HCT116 (cell line): Measurements from ENCODE around the gene MKNK1. TPM values are rescaled to one million over a fixed set of nuclear protein-coding genes. Genes with fewer than 3 reads are reported as not detected.

Experiments used
- ATAC-seq: fragments of 200-7000 bp; cut with Tn5 transposase; 2 replicates; pipeline ENCODE4 v1.9.1; 2020; ENCODE audit warnings: mild to moderate bottlenecking, moderate library complexity
- BruUV-seq: library from RNA; stranded (reverse); fragments of 400-500 nt; replicated peaks from 2 replicates; lab custom pipeline; 2021; lab: Mats Ljungman, UMichigan
- CTCF ChIA-PET: fragments of 300-600 bp; sonication (Branson Sonifier 250); formaldehyde crosslinking; loops from one replicate; lab custom pipeline; 2021; ENCODE audit warnings: antibody characterized with exemption; lab: Charles Lee
- POLR2A ChIA-PET: fragments of 300-600, 350-600 bp; sonication (Branson Sonifier 250); formaldehyde crosslinking; loops from one replicate; lab custom pipeline; 2021; ENCODE audit warnings: antibody characterized with exemption; lab: Charles Lee
- RAD21 ChIA-PET, 2 experiments: fragments of 300-600 bp; sonication (Branson Sonifier 250); formaldehyde crosslinking; loops; one replicate each; lab custom pipeline; 2023; ENCODE audit warnings: low total read pairs in 2 of 2; ENCODE audit not compliant: uncharacterized antibody in 2 of 2, unreplicated experiment in 2 of 2, low non-redundant PET in 1 of 2; lab: Charles Lee
- DNase-seq: peaks from one replicate; pipeline ENCODE4 v3.0.0-alpha.2; 2010; ENCODE audit warnings: low read depth, low spot score
- H2AFZ ChIP-seq: fragments of 200-600 bp; shearing (Covaris generic), sonication (generic); 2 replicates; pipeline ENCODE4 v1.6.1; 2017; ENCODE audit warnings: low read depth, mixed run types, mixed read lengths, antibody characterized with exemption, low read length; ENCODE audit not compliant: poor library complexity, severe bottlenecking
- H3K27ac ChIP-seq: 2 replicates; pipeline ENCODE4 v1.5.1; 2012; ENCODE audit warnings: low read depth, low read length
- H3K27me3 ChIP-seq: fragments of 200-600 bp; sonication (generic); 2 replicates; pipeline ENCODE4 v1.6.1; 2016; ENCODE audit warnings: mixed run types, low read length, mixed read lengths; ENCODE audit not compliant: insufficient read depth
- H3K36me3 ChIP-seq, 2 experiments: fragments of 200-500 bp in 1 of 2; fragments of 200-600 bp in 1 of 2; sonication (Bioruptor generic) in 1 of 2; sonication (generic) in 1 of 2; 2 replicates each; pipeline versions ENCODE4 v1.5.1 to v1.6.1; 2014 to 2016; ENCODE audit warnings: low read length in 2 of 2, inconsistent platforms in 1 of 2, mixed read lengths in 1 of 2, mixed run types in 1 of 2; ENCODE audit not compliant: insufficient read depth in 2 of 2, control insufficient read depth in 1 of 2
- H3K4me1 ChIP-seq, 2 experiments: fragments of 200-600 bp in 1 of 2; sonication (generic) in 1 of 2; 2 replicates each; pipeline versions ENCODE4 v1.5.1 to v1.6.1; 2012 to 2017; ENCODE audit warnings: low read length in 2 of 2, inconsistent platforms in 1 of 2, mild to moderate bottlenecking in 1 of 2, mixed read lengths in 1 of 2, mixed run types in 1 of 2, moderate library complexity in 1 of 2; ENCODE audit not compliant: insufficient read depth in 2 of 2, control insufficient read depth in 1 of 2
- H3K4me2 ChIP-seq: fragments of 200-600 bp; sonication (generic); 2 replicates; pipeline ENCODE4 v1.6.1; 2017; ENCODE audit warnings: mixed run types, low read length, mixed read lengths
- H3K4me3 ChIP-seq, 2 experiments: fragments of 200-600 bp in 1 of 2; sonication (generic) in 1 of 2; replicated peaks in 1 of 2; 2 replicates each; pipeline ENCODE4 v1.5.1; 2011 to 2016; ENCODE audit warnings: low read length in 2 of 2, control low read depth in 1 of 2, low read depth in 1 of 2, mild to moderate bottlenecking in 1 of 2, mixed read lengths in 1 of 2, mixed run types in 1 of 2
- H3K79me2 ChIP-seq: fragments of 200-600 bp; sonication (generic); 2 replicates; pipeline ENCODE4 v1.6.1; 2017; ENCODE audit warnings: mild to moderate bottlenecking, mixed run types, low read length, moderate library complexity, mixed read lengths; ENCODE audit not compliant: insufficient read depth
- H3K9ac ChIP-seq: fragments of 200-600 bp; sonication (generic); 2 replicates; pipeline ENCODE4 v1.6.1; 2016; ENCODE audit warnings: low read length, mixed read lengths
- H3K9me2 ChIP-seq: fragments of 200-600 bp; sonication (generic), shearing (Covaris generic); 2 replicates; pipeline ENCODE4 v1.6.1; 2017; ENCODE audit warnings: mixed run types, mild to moderate bottlenecking, moderate library complexity; ENCODE audit not compliant: insufficient read depth
- H3K9me3 ChIP-seq, 2 experiments: fragments of 200-500 bp in 1 of 2; fragments of 200-600 bp in 1 of 2; sonication (Bioruptor generic) in 1 of 2; sonication (generic) in 1 of 2; 2 replicates each; pipeline ENCODE4 v1.6.1; 2014 to 2017; ENCODE audit warnings: low read length in 2 of 2, mixed read lengths in 2 of 2, inconsistent platforms in 1 of 2, low read depth in 1 of 2, mild to moderate bottlenecking in 1 of 2, mixed run types in 1 of 2, moderate library complexity in 1 of 2; ENCODE audit not compliant: control insufficient read depth in 1 of 2, insufficient read depth in 1 of 2
- H4K20me1 ChIP-seq: fragments of 200-600 bp; sonication (generic), shearing (Covaris generic); 2 replicates; pipeline ENCODE4 v1.6.1; 2017; ENCODE audit warnings: mixed run types, mild to moderate bottlenecking, moderate library complexity; ENCODE audit not compliant: insufficient read depth
- CBX3 ChIP-seq: IDR thresholded peaks from 2 replicates; pipeline ENCODE4 v1.6.1; 2012; ENCODE audit warnings: low read depth
- FOSL1 ChIP-seq: IDR thresholded peaks from 2 replicates; pipeline ENCODE4 v1.6.1; 2012; ENCODE audit warnings: low read depth
- JUND ChIP-seq: IDR thresholded peaks from 2 replicates; pipeline ENCODE4 v1.6.1; 2012
- POLR2AphosphoS5 ChIP-seq: IDR thresholded peaks from 2 replicates; pipeline ENCODE4 v1.6.1; 2011; ENCODE audit warnings: mild to moderate bottlenecking, low read depth, low read length, moderate library complexity
- SP1 ChIP-seq: IDR thresholded peaks from 2 replicates; pipeline ENCODE4 v1.6.1; 2012; ENCODE audit warnings: low read depth
- intact Hi-C: fragments of 100-400 bp; cut with micrococcal nuclease; formaldehyde crosslinking; loops from 2 replicates; pipeline ENCODE4 v1.10.0; 2022
- total RNA-seq: library from RNA; stranded (reverse); gene quantifications from one replicate; pipeline ENCODE4 v1.2.1, GENCODE V29; 2021; ENCODE audit not compliant: unreplicated experiment
- TF ChIP-seq, protein P1 (sequence below): IDR thresholded peaks from 2 replicates; pipeline ENCODE4 v1.6.1; 2012
- TF ChIP-seq, protein P2 (sequence below): IDR thresholded peaks from 2 replicates; pipeline ENCODE4 v1.6.1; 2012; ENCODE audit warnings: low read depth

The MKNK1 gene
- total RNA-seq, 1 experiment from 2014 or later, result 30.9 TPM

DNA sequence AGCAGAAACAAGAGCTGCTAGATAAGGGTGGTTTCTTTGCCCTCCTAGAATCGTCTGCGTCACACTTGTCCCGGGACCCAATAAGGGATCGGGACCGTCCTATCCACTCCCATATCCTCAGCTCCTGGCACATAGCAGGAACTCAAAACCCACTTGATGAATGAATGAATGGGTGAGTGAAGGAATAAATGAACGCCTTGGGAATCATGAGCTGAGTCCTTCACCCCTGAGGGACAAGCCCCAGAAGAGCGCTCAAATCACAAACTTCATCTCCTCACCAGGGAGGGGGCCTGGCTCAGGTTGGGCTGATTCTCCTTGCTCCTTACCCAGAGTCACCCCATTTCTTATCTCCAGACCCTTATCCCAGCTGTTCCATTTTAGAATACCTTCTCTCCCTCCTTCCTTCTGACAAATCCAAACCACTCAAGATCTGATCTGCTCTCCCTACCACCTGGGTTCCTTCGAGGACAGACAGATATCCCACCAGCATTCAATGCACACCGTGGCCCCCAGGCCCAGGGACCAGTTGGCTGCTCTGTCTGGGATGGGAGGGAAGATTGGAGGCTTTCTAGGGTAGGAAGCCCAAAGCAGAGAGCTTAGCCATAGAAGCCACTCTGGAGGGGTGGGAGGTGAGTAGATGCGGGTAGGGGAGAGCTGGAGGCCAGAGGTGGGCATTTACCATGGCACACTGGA, 13.2 kb upstream of the MKNK1 start:
- TF ChIP-seq POLR2AphosphoS5 (no peak), JUND (no peak), SP1 (no peak), CBX3 (no peak), FOSL1 (no peak)
- TF ChIP-seq, protein P1, sequence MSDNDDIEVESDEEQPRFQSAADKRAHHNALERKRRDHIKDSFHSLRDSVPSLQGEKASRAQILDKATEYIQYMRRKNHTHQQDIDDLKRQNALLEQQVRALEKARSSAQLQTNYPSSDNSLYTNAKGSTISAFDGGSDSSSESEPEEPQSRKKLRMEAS, result no peak
- TF ChIP-seq, protein P2, sequence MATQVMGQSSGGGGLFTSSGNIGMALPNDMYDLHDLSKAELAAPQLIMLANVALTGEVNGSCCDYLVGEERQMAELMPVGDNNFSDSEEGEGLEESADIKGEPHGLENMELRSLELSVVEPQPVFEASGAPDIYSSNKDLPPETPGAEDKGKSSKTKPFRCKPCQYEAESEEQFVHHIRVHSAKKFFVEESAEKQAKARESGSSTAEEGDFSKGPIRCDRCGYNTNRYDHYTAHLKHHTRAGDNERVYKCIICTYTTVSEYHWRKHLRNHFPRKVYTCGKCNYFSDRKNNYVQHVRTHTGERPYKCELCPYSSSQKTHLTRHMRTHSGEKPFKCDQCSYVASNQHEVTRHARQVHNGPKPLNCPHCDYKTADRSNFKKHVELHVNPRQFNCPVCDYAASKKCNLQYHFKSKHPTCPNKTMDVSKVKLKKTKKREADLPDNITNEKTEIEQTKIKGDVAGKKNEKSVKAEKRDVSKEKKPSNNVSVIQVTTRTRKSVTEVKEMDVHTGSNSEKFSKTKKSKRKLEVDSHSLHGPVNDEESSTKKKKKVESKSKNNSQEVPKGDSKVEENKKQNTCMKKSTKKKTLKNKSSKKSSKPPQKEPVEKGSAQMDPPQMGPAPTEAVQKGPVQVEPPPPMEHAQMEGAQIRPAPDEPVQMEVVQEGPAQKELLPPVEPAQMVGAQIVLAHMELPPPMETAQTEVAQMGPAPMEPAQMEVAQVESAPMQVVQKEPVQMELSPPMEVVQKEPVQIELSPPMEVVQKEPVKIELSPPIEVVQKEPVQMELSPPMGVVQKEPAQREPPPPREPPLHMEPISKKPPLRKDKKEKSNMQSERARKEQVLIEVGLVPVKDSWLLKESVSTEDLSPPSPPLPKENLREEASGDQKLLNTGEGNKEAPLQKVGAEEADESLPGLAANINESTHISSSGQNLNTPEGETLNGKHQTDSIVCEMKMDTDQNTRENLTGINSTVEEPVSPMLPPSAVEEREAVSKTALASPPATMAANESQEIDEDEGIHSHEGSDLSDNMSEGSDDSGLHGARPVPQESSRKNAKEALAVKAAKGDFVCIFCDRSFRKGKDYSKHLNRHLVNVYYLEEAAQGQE, result no peak
- CTCF ChIA-PET, result interaction anchor here (1.5 kb wide), 1 partner anchor 13 kb away, joined by 4 read pairs; the partner anchor contains the start of gene MKNK1

More for the DNA sequence above, 13.2 kb upstream of the MKNK1 start:
- Histone ChIP-seq H3K27ac (peak overlapping the region; percentile 49; the same call in 1 of the 2 replicates), H3K9me3 (no peaks in the 10 kb centered on the region), H3K36me3 (no peaks in the 10 kb centered on the region), H3K27me3 (no peaks in the 10 kb centered on the region), H3K4me1 (peaks cover 13 to 50% of the 10 kb centered on the region in 2 experiments; a peak in 3 of 4 replicates), H3K9me2 (no peaks in the 10 kb centered on the region), H3K9ac (peak overlapping the region; percentile 64), H3K4me3 (peak overlapping the region; percentile 63 to 73), H4K20me1 (no peaks in the 10 kb centered on the region), H3K79me2 (no peaks in the 10 kb centered on the region), H2AFZ (peak overlapping the region; percentile 90), H3K4me2 (peak overlapping the region; percentile 96)
- POLR2A ChIA-PET, result interaction anchor here (1.0 to 1.6 kb wide), 4 partner anchors 11 to 102 kb away, joined by 3 to 14 read pairs (median 4); partner anchors contain the start of genes EFCAB14 and MKNK1
- RAD21 ChIA-PET, result interaction anchor here in 1 of 2 experiments (1.1 kb wide), 1 partner anchor 107 kb away, joined by 3 read pairs; no protein-coding TSS in a partner anchor
- intact Hi-C loops, result no loop called here
- ATAC-seq (peak; percentile 57), DNase-seq (no peak)
- BruUV-seq, result no TSS peak
